IMR-90 (cell line): ENCODE data around the gene SHLD1. TPM values are rescaled to one million over a fixed set of nuclear protein-coding genes. Genes with fewer than 3 reads are reported as not detected.

ENCODE experiments used
- ATAC-seq: fragments of 200-7000 bp; cut with Tn5 transposase; 2 replicates; pipeline ENCODE4 v1.9.1; 2020; ENCODE audit warnings: low read depth, mild to moderate bottlenecking, moderate library complexity
- BruUV-seq: library from RNA; stranded (reverse); fragments of 400-500 nt; replicated peaks from 2 replicates; lab custom pipeline; 2021; lab: Mats Ljungman, UMichigan
- CTCF ChIA-PET: fragments of 300-600 bp; formaldehyde crosslinking; extraction: SDS; loops from one replicate; lab custom pipeline; 2021; ENCODE audit warnings: antibody characterized with exemption; lab: Yijun Ruan, JAX
- POLR2A ChIA-PET: fragments of 300-600 bp; sonication (Branson Sonifier 250); formaldehyde crosslinking; loops from one replicate; lab custom pipeline; 2022; ENCODE audit warnings: antibody characterized with exemption; ENCODE audit not compliant: unreplicated experiment; lab: Charles Lee
- DNase-seq: peaks from one replicate; pipeline ENCODE4 v3.0.0; 2013
- H2AFZ ChIP-seq: replicated peaks from 2 replicates; pipeline ENCODE3; 2013; ENCODE audit warnings: low read length, mild to moderate bottlenecking; ENCODE audit not compliant: poor library complexity
- H2AK5ac ChIP-seq: 2 replicates; pipeline ENCODE4 v1.6.1; 2013; ENCODE audit warnings: low read depth, low read length, inconsistent platforms
- H2AK9ac ChIP-seq: replicated peaks from 2 replicates; pipeline ENCODE3; 2013; ENCODE audit warnings: mild to moderate bottlenecking, low read depth, low read length, moderate library complexity; ENCODE audit not compliant: poor library complexity
- H2BK120ac ChIP-seq: 2 replicates; pipeline ENCODE4 v1.6.1; 2013; ENCODE audit warnings: low read depth, low read length, inconsistent platforms
- H2BK15ac ChIP-seq: 3 replicates; pipeline ENCODE4 v1.6.1; 2013; ENCODE audit warnings: low read depth, low read length, inconsistent platforms
- H2BK20ac ChIP-seq: 2 replicates; pipeline ENCODE4 v1.6.1; 2013; ENCODE audit warnings: low read depth, mild to moderate bottlenecking, inconsistent platforms, low read length, moderate library complexity
- H2BK5ac ChIP-seq: 2 replicates; pipeline ENCODE4 v1.6.1; 2013; ENCODE audit warnings: mild to moderate bottlenecking, low read depth, low read length, inconsistent platforms; ENCODE audit not compliant: poor library complexity, severe bottlenecking
- H3K14ac ChIP-seq: replicated peaks from 2 replicates; pipeline ENCODE4 v1.6.1; 2013; ENCODE audit warnings: low read depth, low read length, inconsistent platforms
- H3K18ac ChIP-seq: 2 replicates; pipeline ENCODE4 v1.6.1; 2013; ENCODE audit warnings: low read depth, low read length, control low read depth
- H3K23ac ChIP-seq: 2 replicates; pipeline ENCODE4 v1.6.1; 2013; ENCODE audit warnings: low read depth, low read length, inconsistent platforms
- H3K27ac ChIP-seq: 2 replicates; pipeline ENCODE4 v1.5.1; 2013; ENCODE audit warnings: mild to moderate bottlenecking, control low read depth, low read length; ENCODE audit not compliant: insufficient read depth
- H3K27me3 ChIP-seq: 2 replicates; pipeline ENCODE4 v1.6.1; 2013; ENCODE audit warnings: low read length; ENCODE audit not compliant: control insufficient read depth, insufficient read depth
- H3K36me3 ChIP-seq: 2 replicates; pipeline ENCODE4 v1.6.1; 2013; ENCODE audit warnings: low read length, mixed read lengths; ENCODE audit not compliant: control insufficient read depth, insufficient read depth
- H3K4ac ChIP-seq: 2 replicates; pipeline ENCODE4 v1.6.1; 2013; ENCODE audit warnings: low read depth, low read length, inconsistent platforms
- H3K4me1 ChIP-seq: 2 replicates; pipeline ENCODE4 v1.6.1; 2013; ENCODE audit warnings: low read length, mixed read lengths; ENCODE audit not compliant: control insufficient read depth, insufficient read depth
- H3K4me2 ChIP-seq: 2 replicates; pipeline ENCODE4 v1.6.1; 2013; ENCODE audit warnings: low read depth, mild to moderate bottlenecking, control low read depth, low read length, moderate library complexity
- H3K4me3 ChIP-seq: 2 replicates; pipeline ENCODE4 v1.5.1; 2013; ENCODE audit warnings: low read depth, mild to moderate bottlenecking, control low read depth, low read length, moderate library complexity; ENCODE audit not compliant: insufficient read depth
- H3K56ac ChIP-seq: 2 replicates; pipeline ENCODE4 v1.6.1; 2013; ENCODE audit warnings: low read length, inconsistent platforms; ENCODE audit not compliant: insufficient read depth; ENCODE audit errors: extremely low read depth
- H3K79me1 ChIP-seq, 2 experiments: 2 replicates each; pipeline ENCODE4 v1.6.1; 2013; ENCODE audit warnings: low read length in 2 of 2, inconsistent platforms in 1 of 2, low read depth in 1 of 2
- H3K9ac ChIP-seq: 2 replicates; pipeline ENCODE4 v1.6.1; 2013; ENCODE audit warnings: low read depth, low read length, control low read depth
- H3K9me1 ChIP-seq: 2 replicates; pipeline ENCODE4 v1.6.1; 2013; ENCODE audit warnings: low read length, inconsistent platforms; ENCODE audit not compliant: insufficient read depth
- H3K9me3 ChIP-seq: 2 replicates; pipeline ENCODE4 v1.6.1; 2013; ENCODE audit warnings: low read length; ENCODE audit not compliant: control insufficient read depth, insufficient read depth
- H4K20me1 ChIP-seq: 2 replicates; pipeline ENCODE4 v1.6.1; 2013; ENCODE audit warnings: low read length, inconsistent platforms; ENCODE audit not compliant: insufficient read depth
- H4K5ac ChIP-seq: 2 replicates; pipeline ENCODE4 v1.6.1; 2013; ENCODE audit warnings: mild to moderate bottlenecking, low read depth, low read length, control low read depth
- H4K8ac ChIP-seq, 2 experiments: 2 replicates each; pipeline ENCODE4 v1.6.1; 2013; ENCODE audit warnings: low read depth in 2 of 2, low read length in 2 of 2, control low read depth in 1 of 2, inconsistent platforms in 1 of 2
- H4K91ac ChIP-seq: 2 replicates; pipeline ENCODE4 v1.6.1; 2013; ENCODE audit warnings: low read depth, low read length, inconsistent platforms; ENCODE audit not compliant: insufficient read depth
- BHLHE40 ChIP-seq: fragments of 150-350 bp; IDR thresholded peaks from 2 replicates; pipeline ENCODE4 v1.6.1; 2016; ENCODE audit warnings: mild to moderate bottlenecking, low read depth, low read length
- CEBPB ChIP-seq: IDR thresholded peaks from 2 replicates; pipeline ENCODE4 v1.6.1; 2012; ENCODE audit warnings: low read depth, low read length, improper control_type of control experiment
- CHD1 ChIP-seq: IDR thresholded peaks from 2 replicates; pipeline ENCODE4 v1.6.1; 2012; ENCODE audit warnings: low read depth, low read length, improper control_type of control experiment
- FOS ChIP-seq: fragments of 150-350 bp; IDR thresholded peaks from 2 replicates; pipeline ENCODE4 v1.6.1; 2016; ENCODE audit warnings: low read depth, low read length
- MAFK ChIP-seq: IDR thresholded peaks from 2 replicates; pipeline ENCODE4 v1.6.1; 2012; ENCODE audit warnings: low read depth, low read length, improper control_type of control experiment
- MXI1 ChIP-seq: IDR thresholded peaks from 2 replicates; pipeline ENCODE4 v1.6.1; 2012; ENCODE audit warnings: low read depth, mild to moderate bottlenecking, low read length, moderate library complexity, borderline replicate concordance
- RCOR1 ChIP-seq: IDR thresholded peaks from 2 replicates; pipeline ENCODE4 v1.6.1; 2012; ENCODE audit warnings: mild to moderate bottlenecking, low read length, improper control_type of control experiment; ENCODE audit not compliant: insufficient replicate concordance
- WGBS, 2 experiments: methylation state at CpG; one replicate each; pipeline versions ENCODE4 v1.1.5 to v1.1.7; 2013; ENCODE audit warnings: missing lambda C conversion rate in 2 of 2; ENCODE audit not compliant: insufficient read length in 1 of 2; ENCODE audit errors: extremely low coverage in 2 of 2; 5-methylcytosine and 5-hydroxymethylcytosine counted together
- dilution Hi-C: fragments of 300-500 bp; cut with HindIII; formaldehyde crosslinking; loops from one replicate; pipeline ENCODE4 v1.14.3; 2018; ENCODE audit warnings: low sequenced_read_pairs; ENCODE audit not compliant: unreplicated experiment
- in situ Hi-C: fragments of 300-500 bp; cut with MboI; formaldehyde crosslinking; loops from 3 replicates; pipeline ENCODE4 v1.14.3; 2019; ENCODE audit warnings: low sequenced_read_pairs, inconsistent platforms, mixed read lengths
- intact Hi-C: fragments of 100-400 bp; cut with micrococcal nuclease; formaldehyde crosslinking; loops from 2 replicates; pipeline ENCODE4 v1.10.0; 2022
- polyA plus RNA-seq, 3 experiments: library from polyadenylated mRNA; depleted of rRNA; stranded (reverse); fragments of >200 nt; gene quantifications; 2 replicates each; pipeline ENCODE4 v1.2.3, GENCODE V29; 2012; ENCODE audit warnings: low replicate concordance in 1 of 3
- total RNA-seq: library from RNA; depleted of rRNA; stranded (reverse); fragments of >200 nt; gene quantifications from 2 replicates; pipeline ENCODE4 v1.2.3, GENCODE V29; 2012
- TF ChIP-seq, protein P1 (sequence below): conservative IDR thresholded peaks from 2 replicates; pipeline ENCODE4 v1.5.1; 2012; ENCODE audit warnings: mild to moderate bottlenecking, low read depth, low read length, improper control_type of control experiment
- TF ChIP-seq, protein P2 (sequence below): fragments of 150-350 bp; IDR thresholded peaks from 2 replicates; pipeline ENCODE4 v1.6.1; 2017; ENCODE audit warnings: mild to moderate bottlenecking, antibody characterized with exemption, low read length, low read depth

SHLD1 gene
- total and polyA plus RNA-seq, 2 of the 4 experiments (the other 2 are of a cell fraction) = 2.6 to 3.0 TPM

- no peak overlapping the region for H3K9ac ChIP-seq
- no peak overlapping the region for H3K27ac ChIP-seq
- DNase-seq = no peak
- H3K18ac ChIP-seq = no peak overlapping the region
- H3K4me1 ChIP-seq = no peaks in the 10 kb centered on the region
- no CpG with 5 or more reads among the region's 6 CpGs for WGBS, 2 experiments
- no peak for TF ChIP-seq BHLHE40
- TF ChIP-seq, protein P1, sequence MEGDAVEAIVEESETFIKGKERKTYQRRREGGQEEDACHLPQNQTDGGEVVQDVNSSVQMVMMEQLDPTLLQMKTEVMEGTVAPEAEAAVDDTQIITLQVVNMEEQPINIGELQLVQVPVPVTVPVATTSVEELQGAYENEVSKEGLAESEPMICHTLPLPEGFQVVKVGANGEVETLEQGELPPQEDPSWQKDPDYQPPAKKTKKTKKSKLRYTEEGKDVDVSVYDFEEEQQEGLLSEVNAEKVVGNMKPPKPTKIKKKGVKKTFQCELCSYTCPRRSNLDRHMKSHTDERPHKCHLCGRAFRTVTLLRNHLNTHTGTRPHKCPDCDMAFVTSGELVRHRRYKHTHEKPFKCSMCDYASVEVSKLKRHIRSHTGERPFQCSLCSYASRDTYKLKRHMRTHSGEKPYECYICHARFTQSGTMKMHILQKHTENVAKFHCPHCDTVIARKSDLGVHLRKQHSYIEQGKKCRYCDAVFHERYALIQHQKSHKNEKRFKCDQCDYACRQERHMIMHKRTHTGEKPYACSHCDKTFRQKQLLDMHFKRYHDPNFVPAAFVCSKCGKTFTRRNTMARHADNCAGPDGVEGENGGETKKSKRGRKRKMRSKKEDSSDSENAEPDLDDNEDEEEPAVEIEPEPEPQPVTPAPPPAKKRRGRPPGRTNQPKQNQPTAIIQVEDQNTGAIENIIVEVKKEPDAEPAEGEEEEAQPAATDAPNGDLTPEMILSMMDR = no peak
- TF ChIP-seq MXI1 = no peak
- no peak for TF ChIP-seq FOS
- no peak for TF ChIP-seq MAFK
- no peak for TF ChIP-seq CEBPB
- TF ChIP-seq, protein P2, sequence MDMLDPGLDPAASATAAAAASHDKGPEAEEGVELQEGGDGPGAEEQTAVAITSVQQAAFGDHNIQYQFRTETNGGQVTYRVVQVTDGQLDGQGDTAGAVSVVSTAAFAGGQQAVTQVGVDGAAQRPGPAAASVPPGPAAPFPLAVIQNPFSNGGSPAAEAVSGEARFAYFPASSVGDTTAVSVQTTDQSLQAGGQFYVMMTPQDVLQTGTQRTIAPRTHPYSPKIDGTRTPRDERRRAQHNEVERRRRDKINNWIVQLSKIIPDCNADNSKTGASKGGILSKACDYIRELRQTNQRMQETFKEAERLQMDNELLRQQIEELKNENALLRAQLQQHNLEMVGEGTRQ = no peak
- TF ChIP-seq RCOR1 = no peak
- TF ChIP-seq CHD1 = no peak
- H2BK20ac ChIP-seq = no peak overlapping the region
- dilution Hi-C loops (no loop called here), in situ Hi-C loops (no loop called here), intact Hi-C loops (no loop called here)
- no peak overlapping the region for H3K56ac ChIP-seq
- no peaks in the 10 kb centered on the region for H3K9me1 ChIP-seq
- no peak overlapping the region for H3K23ac ChIP-seq
- BruUV-seq = no TSS peak
- H4K91ac ChIP-seq = no peak overlapping the region
- H4K8ac ChIP-seq = no peak overlapping the region
- no peak overlapping the region for H3K4ac ChIP-seq
- no peaks in the 10 kb centered on the region for H3K36me3 ChIP-seq
- no peak overlapping the region for H4K5ac ChIP-seq
- H3K14ac ChIP-seq = no peak overlapping the region
- no peak overlapping the region for H2AFZ ChIP-seq
- H3K27me3 ChIP-seq = peaks cover 6% of the 10 kb centered on the region
- no peak for ATAC-seq
- no peak overlapping the region for H2BK15ac ChIP-seq
- no peak overlapping the region for H3K4me3 ChIP-seq
- H2AK9ac ChIP-seq = no peak overlapping the region
- ChIA-PET POLR2A (no interaction called here), CTCF (no interaction called here)
- no peak overlapping the region for H3K4me2 ChIP-seq
- H2BK120ac ChIP-seq = no peak overlapping the region
- H3K79me1 ChIP-seq = no peaks in the 10 kb centered on the region
- no peaks in the 10 kb centered on the region for H4K20me1 ChIP-seq
- H2AK5ac ChIP-seq = no peak overlapping the region
- H2BK5ac ChIP-seq = no peak overlapping the region
- no peaks in the 10 kb centered on the region for H3K9me3 ChIP-seq
These were observed 121.5 kb downstream of the SHLD1 start for GRCh38 chr20:5871459-5872410.
